ENCODE measurements around the gene SF3A2.

SF3A2 gene

GRCh38 chr19:2239173-2239572, 2.5 kb downstream of the SF3A2 start:
- Mint-ChIP-seq H3K4me1 (ENCODE audit: low read depth) (peaks cover 56% of the 10 kb centered on the region), H3K36me3 (ENCODE audit: low read depth) (peaks cover 36% of the 10 kb centered on the region), H3K4me3 (peak overlapping the region; percentile 98), H3K9me3 (no peaks in the 10 kb centered on the region), H3K27me3 (ENCODE audit: low read depth) (no peaks in the 10 kb centered on the region), H3K27ac (peak overlapping the region; percentile 82)

DNA sequence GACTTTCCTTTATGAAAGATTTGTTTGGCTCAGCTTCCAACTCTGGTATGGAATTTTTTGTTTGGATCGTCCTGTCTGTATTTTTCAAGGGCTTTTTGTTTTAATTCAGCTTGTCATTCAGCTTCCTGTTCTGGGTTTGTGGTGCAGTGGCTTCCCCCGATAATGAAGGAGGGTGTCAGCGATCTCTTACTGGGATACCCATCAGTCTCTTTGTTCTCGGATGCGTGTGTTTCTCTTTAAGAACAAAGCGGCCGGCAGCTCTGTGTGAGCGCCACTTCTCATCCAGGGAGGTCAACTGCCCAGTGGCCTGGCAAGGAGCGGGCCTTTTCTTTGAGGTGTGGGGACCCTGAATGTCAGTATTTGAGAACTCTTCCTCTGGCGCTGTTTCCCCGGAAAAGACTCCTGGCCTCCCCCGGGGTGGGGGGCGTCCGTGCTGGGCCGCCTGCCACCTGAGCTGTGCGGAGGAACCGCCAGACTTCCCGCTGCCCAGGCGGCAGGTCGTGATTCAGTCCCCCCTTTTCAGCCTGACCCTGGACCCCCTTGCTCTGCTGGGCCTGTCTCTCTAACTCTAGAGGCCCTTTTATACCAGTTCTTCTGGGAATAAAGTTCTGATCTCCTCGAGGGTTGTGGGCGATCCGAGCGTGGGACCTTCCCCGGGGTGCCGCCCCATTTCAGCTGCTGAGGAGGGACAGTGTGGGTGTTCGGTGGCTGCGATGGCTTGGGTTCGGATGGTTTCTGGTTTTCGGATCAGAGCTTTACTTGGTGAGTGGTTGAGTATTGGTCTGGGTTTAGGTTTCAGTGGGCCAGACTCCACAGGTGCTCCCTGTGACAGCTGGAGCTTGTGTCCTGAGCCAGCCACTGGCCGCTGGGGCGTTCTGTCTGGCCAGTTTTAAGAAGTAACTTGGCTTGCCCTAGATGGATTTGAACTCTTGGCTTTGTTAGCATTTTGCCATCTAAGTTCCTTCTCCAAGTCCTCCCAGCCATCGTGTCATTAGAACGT, 3.4 kb downstream of the SF3A2 start:
- peaks cover 48% of the 10 kb centered on the region for H3K4me1 Mint-ChIP-seq (ENCODE audit: low read depth)
- H3K4me3 Mint-ChIP-seq = peak overlapping the region; percentile 98
- H3K27ac Mint-ChIP-seq = peak overlapping the region; percentile 82
- H3K9me3 Mint-ChIP-seq = no peaks in the 10 kb centered on the region
- peaks cover 38% of the 10 kb centered on the region for H3K36me3 Mint-ChIP-seq (ENCODE audit: low read depth)
- no peaks in the 10 kb centered on the region for H3K27me3 Mint-ChIP-seq (ENCODE audit: low read depth)

GRCh38 chr19:2240881-2241760, 4.5 kb downstream of the SF3A2 start:
- peak overlapping the region; percentile 98 for H3K4me3 Mint-ChIP-seq
- no peaks in the 10 kb centered on the region for H3K27me3 Mint-ChIP-seq (ENCODE audit: low read depth)
- no peak overlapping the region for H3K27ac Mint-ChIP-seq
- H3K36me3 Mint-ChIP-seq (ENCODE audit: low read depth) = peaks cover 38% of the 10 kb centered on the region
- H3K9me3 Mint-ChIP-seq = no peaks in the 10 kb centered on the region
- H3K4me1 Mint-ChIP-seq (ENCODE audit: low read depth) = peaks cover 46% of the 10 kb centered on the region

- Mint-ChIP-seq H3K9me3 (no peaks in the 10 kb centered on the region), H3K4me1 (ENCODE audit: low read depth) (peaks cover 42% of the 10 kb centered on the region), H3K36me3 (ENCODE audit: low read depth) (peaks cover 37% of the 10 kb centered on the region), H3K4me3 (peak overlapping the region; percentile 44), H3K27me3 (ENCODE audit: low read depth) (no peaks in the 10 kb centered on the region), H3K27ac (no peak overlapping the region)
Observed at GRCh38 chr19:2242092-2242537, 5.5 kb downstream of the SF3A2 start.

- Mint-ChIP-seq H3K4me1 (ENCODE audit: low read depth) (peaks cover 37% of the 10 kb centered on the region), H3K4me3 (no peak overlapping the region), H3K36me3 (ENCODE audit: low read depth) (peaks cover 34% of the 10 kb centered on the region), H3K27ac (no peak overlapping the region), H3K9me3 (no peaks in the 10 kb centered on the region), H3K27me3 (ENCODE audit: low read depth) (no peaks in the 10 kb centered on the region)
Observed at GRCh38 chr19:2242816-2243215, 6.2 kb downstream of the SF3A2 start.

DNA sequence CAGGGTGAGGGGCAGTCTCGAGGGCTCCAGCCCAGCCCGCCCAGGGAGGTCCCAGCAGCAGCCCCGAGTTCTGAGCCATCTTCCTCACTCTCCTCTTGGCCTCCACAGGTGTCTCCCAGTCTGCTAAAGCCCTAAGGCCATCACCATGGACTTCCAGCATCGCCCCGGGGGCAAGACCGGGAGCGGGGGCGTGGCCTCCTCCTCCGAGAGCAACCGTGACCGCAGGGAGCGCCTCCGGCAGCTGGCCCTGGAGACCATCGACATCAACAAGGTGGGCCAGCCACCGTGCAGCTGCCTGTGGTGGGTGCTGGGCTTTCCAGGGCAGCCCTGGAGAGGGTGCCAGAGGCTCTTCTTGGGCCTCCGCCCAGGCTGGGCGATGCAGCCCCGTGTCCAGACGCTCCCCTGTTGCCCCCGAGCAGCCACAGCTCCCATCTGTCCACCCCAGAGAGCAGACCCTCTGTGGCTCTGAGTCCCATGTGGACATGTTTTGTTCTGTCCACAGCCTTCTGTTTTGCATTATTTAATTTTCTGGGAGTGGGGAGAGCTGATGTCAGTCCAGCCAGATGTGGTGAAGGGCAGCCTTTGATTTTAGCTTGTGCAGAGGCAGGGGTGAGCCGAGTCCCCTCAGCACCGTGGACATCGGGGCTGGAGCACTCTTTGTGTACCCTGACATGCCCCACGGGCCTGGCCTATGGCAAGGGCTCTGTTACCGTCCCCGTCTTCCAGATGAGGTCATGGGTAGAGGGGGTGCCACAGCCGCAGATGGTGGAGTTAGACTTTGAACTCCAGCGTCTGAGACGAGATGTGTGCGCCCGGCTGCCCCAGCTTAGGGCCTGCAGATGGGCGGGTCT, 6.9 kb downstream of the SF3A2 start:
- no peak overlapping the region for H3K4me3 Mint-ChIP-seq

DNA sequence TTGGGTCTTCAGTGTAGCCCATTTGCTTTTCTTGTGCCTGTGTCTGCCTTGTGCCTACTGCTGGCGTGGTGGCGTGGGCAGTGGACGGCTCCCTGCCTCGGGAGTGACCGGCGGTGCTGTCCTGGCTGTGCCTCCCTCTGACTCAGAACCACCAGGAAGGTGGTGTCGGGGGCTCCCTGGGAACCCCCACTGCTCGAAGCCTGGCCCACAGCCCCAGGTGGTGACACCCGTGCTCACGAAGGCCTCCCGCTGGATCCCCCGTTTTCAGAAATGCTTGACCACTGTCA, 7.4 kb downstream of the SF3A2 start:
- Mint-ChIP-seq H3K9me3 (no peaks in the 10 kb centered on the region), H3K27me3 (ENCODE audit: low read depth) (no peaks in the 10 kb centered on the region), H3K4me3 (no peak overlapping the region), H3K27ac (no peak overlapping the region), H3K36me3 (ENCODE audit: low read depth) (peaks cover 29% of the 10 kb centered on the region), H3K4me1 (ENCODE audit: low read depth) (peaks cover 26% of the 10 kb centered on the region)

More for the DNA sequence above, 6.9 kb downstream of the SF3A2 start:
- no peaks in the 10 kb centered on the region for H3K9me3 Mint-ChIP-seq
- H3K27me3 Mint-ChIP-seq (ENCODE audit: low read depth) = no peaks in the 10 kb centered on the region
- no peak overlapping the region for H3K27ac Mint-ChIP-seq
- peaks cover 30% of the 10 kb centered on the region for H3K4me1 Mint-ChIP-seq (ENCODE audit: low read depth)
- H3K36me3 Mint-ChIP-seq (ENCODE audit: low read depth) = peaks cover 29% of the 10 kb centered on the region

GRCh38 chr19:2244486-2244885, 7.9 kb downstream of the SF3A2 start:
- Mint-ChIP-seq H3K4me3 (no peak overlapping the region), H3K27me3 (ENCODE audit: low read depth) (no peaks in the 10 kb centered on the region), H3K4me1 (ENCODE audit: low read depth) (peaks cover 25% of the 10 kb centered on the region), H3K36me3 (ENCODE audit: low read depth) (peaks cover 27% of the 10 kb centered on the region), H3K27ac (no peak overlapping the region), H3K9me3 (no peaks in the 10 kb centered on the region)

GRCh38 chr19:2245273-2245672, 8.6 kb downstream of the SF3A2 start:
- peaks cover 22% of the 10 kb centered on the region for H3K4me1 Mint-ChIP-seq (ENCODE audit: low read depth)
- H3K4me3 Mint-ChIP-seq = no peak overlapping the region

GRCh38 chr19:2246014-2246620, 9.5 kb downstream of the SF3A2 start:
- Mint-ChIP-seq H3K27me3 (ENCODE audit: low read depth) (no peaks in the 10 kb centered on the region), H3K9me3 (no peaks in the 10 kb centered on the region), H3K36me3 (ENCODE audit: low read depth) (peaks cover 21% of the 10 kb centered on the region), H3K4me3 (no peak overlapping the region), H3K27ac (no peak overlapping the region), H3K4me1 (ENCODE audit: low read depth) (peaks cover 13% of the 10 kb centered on the region)

More at GRCh38 chr19:2245273-2245672, 8.6 kb downstream of the SF3A2 start:
- Mint-ChIP-seq H3K9me3 (no peaks in the 10 kb centered on the region), H3K36me3 (ENCODE audit: low read depth) (peaks cover 23% of the 10 kb centered on the region), H3K27ac (no peak overlapping the region), H3K27me3 (ENCODE audit: low read depth) (no peaks in the 10 kb centered on the region)

GRCh38 chr19:2246801-2247361, 10.3 kb downstream of the SF3A2 start:
- Mint-ChIP-seq H3K27ac (no peak overlapping the region), H3K27me3 (ENCODE audit: low read depth) (no peaks in the 10 kb centered on the region), H3K4me3 (no peak overlapping the region), H3K36me3 (ENCODE audit: low read depth) (peaks cover 21% of the 10 kb centered on the region), H3K9me3 (no peaks in the 10 kb centered on the region), H3K4me1 (ENCODE audit: low read depth) (peaks cover 10% of the 10 kb centered on the region)

- H3K36me3 Mint-ChIP-seq (ENCODE audit: low read depth) = peaks cover 17% of the 10 kb centered on the region
- H3K4me3 Mint-ChIP-seq = no peak overlapping the region
- no peaks in the 10 kb centered on the region for H3K9me3 Mint-ChIP-seq
- peaks cover 6% of the 10 kb centered on the region for H3K4me1 Mint-ChIP-seq (ENCODE audit: low read depth)
- H3K27me3 Mint-ChIP-seq (ENCODE audit: low read depth) = peaks cover 2% of the 10 kb centered on the region
- H3K27ac Mint-ChIP-seq = no peak overlapping the region
Observed at GRCh38 chr19:2247433-2248101, 10.9 kb downstream of the SF3A2 start.

All from T-helper 1 cell treated with Interleukin-12 subunit alpha and Interleukin-12 subunit beta and Interleukin-4 antibody, amounts not matched to agents 30 μg/mL and 1 μg/mL, for 36 hours (primary cell).